ENCODE data around the gene MIX23.

MIX23 gene

DNA sequence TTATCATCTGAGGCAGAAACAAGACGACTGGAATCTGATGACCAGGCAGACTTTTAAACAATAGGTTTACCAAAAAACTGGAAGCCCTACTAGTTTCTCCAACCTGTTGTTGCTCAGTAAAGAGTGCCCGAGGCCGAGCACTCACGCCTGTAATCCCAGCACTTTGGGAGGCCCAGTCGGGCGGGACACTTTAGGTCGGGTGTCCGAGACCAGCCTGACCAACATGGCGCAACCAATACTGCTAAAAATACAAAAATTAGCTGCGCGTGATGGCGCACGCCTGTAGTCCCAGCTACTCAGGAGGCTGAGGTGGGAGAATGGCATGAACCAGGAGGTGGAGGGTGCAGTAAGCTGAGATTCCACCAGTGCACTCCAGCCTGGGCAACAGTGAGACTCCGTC, 33.9 kb upstream of the MIX23 start:
- Histone ChIP-seq H3K4me1 (ENCODE audit: insufficient read depth, poor library complexity, severe bottlenecking) (peaks cover 8% of the 10 kb centered on the region), H3K4me3 (ENCODE audit: severe bottlenecking) (peak overlapping the region; percentile 42), H3K36me3 (ENCODE audit: low read depth) (peaks cover 23% of the 10 kb centered on the region), H3K27me3 (ENCODE audit: insufficient read depth, poor library complexity, severe bottlenecking) (no peaks in the 10 kb centered on the region), H3K9me3 (ENCODE audit: severe bottlenecking) (no peaks in the 10 kb centered on the region), H3K27ac (ENCODE audit: poor library complexity, severe bottlenecking) (peak overlapping the region; percentile 70)
- peak; percentile 4; the same call in 1 of the 3 replicates for ATAC-seq (ENCODE audit: low read depth)
- TF ChIP-seq, protein P1, sequence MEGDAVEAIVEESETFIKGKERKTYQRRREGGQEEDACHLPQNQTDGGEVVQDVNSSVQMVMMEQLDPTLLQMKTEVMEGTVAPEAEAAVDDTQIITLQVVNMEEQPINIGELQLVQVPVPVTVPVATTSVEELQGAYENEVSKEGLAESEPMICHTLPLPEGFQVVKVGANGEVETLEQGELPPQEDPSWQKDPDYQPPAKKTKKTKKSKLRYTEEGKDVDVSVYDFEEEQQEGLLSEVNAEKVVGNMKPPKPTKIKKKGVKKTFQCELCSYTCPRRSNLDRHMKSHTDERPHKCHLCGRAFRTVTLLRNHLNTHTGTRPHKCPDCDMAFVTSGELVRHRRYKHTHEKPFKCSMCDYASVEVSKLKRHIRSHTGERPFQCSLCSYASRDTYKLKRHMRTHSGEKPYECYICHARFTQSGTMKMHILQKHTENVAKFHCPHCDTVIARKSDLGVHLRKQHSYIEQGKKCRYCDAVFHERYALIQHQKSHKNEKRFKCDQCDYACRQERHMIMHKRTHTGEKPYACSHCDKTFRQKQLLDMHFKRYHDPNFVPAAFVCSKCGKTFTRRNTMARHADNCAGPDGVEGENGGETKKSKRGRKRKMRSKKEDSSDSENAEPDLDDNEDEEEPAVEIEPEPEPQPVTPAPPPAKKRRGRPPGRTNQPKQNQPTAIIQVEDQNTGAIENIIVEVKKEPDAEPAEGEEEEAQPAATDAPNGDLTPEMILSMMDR (IDR thresholded peaks at IDR 0.05; ENCODE audit: poor library complexity, severe bottlenecking): no peak
- DNase-seq (ENCODE audit: low spot score): no peak

DNA sequence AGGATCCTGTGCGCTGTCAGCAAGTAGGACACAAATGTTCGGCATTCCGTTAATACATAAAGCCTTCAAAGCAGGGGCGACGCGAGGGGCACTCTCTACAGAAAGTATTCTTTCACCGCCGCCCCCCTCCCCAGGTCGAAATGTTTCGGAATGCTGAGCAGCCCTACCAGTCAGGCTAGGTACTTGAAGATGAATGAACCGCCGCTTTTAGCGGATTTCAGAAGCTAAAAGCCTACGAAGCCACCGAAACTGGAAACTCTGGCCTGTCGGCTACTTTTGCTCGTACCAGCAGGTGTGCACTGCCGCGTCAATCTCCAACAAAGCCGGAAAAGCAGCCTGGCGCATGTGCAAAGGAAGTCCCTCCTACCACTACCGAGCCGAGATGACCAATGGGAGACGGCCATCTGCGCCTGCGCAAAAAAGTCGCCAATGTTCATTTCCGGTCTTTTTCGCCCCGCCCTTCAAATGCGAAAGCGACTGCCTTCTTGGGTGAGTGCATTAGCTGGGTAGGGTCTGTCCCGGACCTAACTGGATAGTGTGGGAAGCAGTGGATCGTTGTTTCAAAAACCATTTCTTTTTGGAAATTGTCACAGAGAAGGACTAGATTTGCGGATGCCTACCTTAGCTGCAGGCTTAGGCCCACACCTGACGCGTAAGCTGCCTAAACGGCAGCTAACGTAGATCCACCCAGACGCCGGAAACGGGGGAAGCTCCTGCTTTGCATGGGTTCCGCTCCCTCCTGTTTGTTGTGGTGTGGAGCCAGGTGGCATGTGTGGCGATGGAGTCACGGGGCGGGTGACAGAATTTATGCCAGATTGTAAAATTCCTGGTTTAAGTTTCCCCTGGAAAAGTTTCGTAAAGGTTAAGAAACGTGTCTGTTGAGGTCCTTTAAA, 33.0 kb upstream of the MIX23 start, which contains the start of gene WDR5B:
Gene WDR5B (minus strand): TSS at position 301 of the 893 bp plus-strand sequence. CDS start 534 bp downstream, outside the sequence.
- no peaks in the 10 kb centered on the region for H3K27me3 ChIP-seq (ENCODE audit: insufficient read depth, poor library complexity, severe bottlenecking)
- peaks cover 32% of the 10 kb centered on the region for H3K36me3 ChIP-seq (ENCODE audit: low read depth)
- peak within 1 kb of the TSS; percentile 70 for H3K27ac ChIP-seq (ENCODE audit: poor library complexity, severe bottlenecking)
- H3K9me3 ChIP-seq (ENCODE audit: severe bottlenecking): no peaks in the 10 kb centered on the region
- ATAC-seq (ENCODE audit: low read depth) (peak; percentile 89), DNase-seq (ENCODE audit: low spot score) (peak; percentile 94)
- TF ChIP-seq, protein P1 (IDR thresholded peaks at IDR 0.05; ENCODE audit: poor library complexity, severe bottlenecking): no peak
- H3K4me3 ChIP-seq (ENCODE audit: severe bottlenecking): peak within 1 kb of the TSS; percentile 42
- peaks cover 8% of the 10 kb centered on the region for H3K4me1 ChIP-seq (ENCODE audit: insufficient read depth, poor library complexity, severe bottlenecking)

DNA sequence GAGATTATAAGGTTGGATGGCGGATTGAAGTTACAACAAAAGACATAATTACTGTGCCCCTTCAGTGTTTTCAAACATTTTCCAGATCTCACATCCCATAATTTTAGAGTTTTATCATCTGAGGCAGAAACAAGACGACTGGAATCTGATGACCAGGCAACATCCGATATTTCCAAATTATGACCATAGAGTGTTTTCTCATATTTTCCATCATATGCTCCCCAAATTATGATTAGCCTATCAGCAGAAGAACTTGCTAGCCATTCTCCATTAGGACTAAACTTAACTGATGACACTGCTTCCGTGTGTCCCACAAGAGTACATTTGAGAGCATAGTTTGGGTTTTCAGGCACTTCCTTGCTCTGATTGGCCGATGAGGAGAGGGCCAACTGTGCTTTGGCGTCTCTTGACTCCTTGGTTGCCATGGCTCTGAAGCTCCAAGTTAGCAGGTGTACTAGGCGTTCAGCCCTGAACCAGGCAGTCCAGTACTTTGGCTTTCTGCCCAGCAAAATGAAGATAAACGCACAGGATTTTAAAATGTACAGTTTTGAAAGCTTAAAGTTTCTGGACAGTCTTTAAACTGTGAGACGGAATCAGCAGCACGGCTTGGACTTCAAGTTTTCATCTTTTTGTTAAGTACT, 32.2 kb upstream of the MIX23 start:
- ATAC-seq (ENCODE audit: low read depth): peak; percentile 46
- H3K27ac ChIP-seq (ENCODE audit: poor library complexity, severe bottlenecking): peak overlapping the region; percentile 70
- no peak for DNase-seq (ENCODE audit: low spot score)
- no peaks in the 10 kb centered on the region for H3K27me3 ChIP-seq (ENCODE audit: insufficient read depth, poor library complexity, severe bottlenecking)
- TF ChIP-seq, protein P1 (IDR thresholded peaks at IDR 0.05; ENCODE audit: poor library complexity, severe bottlenecking): no peak
- peaks cover 40% of the 10 kb centered on the region for H3K36me3 ChIP-seq (ENCODE audit: low read depth)
- H3K9me3 ChIP-seq (ENCODE audit: severe bottlenecking): no peaks in the 10 kb centered on the region
- H3K4me3 ChIP-seq (ENCODE audit: severe bottlenecking): peak overlapping the region; percentile 42
- peaks cover 15% of the 10 kb centered on the region for H3K4me1 ChIP-seq (ENCODE audit: insufficient read depth, poor library complexity, severe bottlenecking)

DNA sequence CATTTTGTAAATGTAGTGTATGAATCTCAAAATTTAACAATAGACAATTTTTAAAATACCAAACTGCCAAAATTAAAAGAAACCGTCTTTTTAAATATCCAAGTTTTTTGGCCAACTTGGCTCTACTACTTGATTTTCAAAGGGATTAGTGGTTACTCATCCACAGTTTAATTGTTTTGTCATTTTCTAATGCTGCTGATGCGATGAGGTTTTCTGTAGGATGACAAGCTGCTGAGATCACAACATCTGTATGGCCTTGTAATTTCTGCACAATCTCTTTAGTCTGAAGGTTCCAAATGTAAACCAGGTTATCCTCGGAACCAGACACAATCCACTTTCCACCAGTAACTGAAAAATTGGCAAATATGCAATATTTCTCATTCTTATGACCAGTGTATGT, 31.4 kb upstream of the MIX23 start:
- H3K27me3 ChIP-seq (ENCODE audit: insufficient read depth, poor library complexity, severe bottlenecking): no peaks in the 10 kb centered on the region
- DNase-seq (ENCODE audit: low spot score) (no peak), ATAC-seq (ENCODE audit: low read depth) (no peak)
- no peak overlapping the region for H3K27ac ChIP-seq (ENCODE audit: poor library complexity, severe bottlenecking)
- TF ChIP-seq, protein P1 (IDR thresholded peaks at IDR 0.05; ENCODE audit: poor library complexity, severe bottlenecking): no peak
- peaks cover 15% of the 10 kb centered on the region for H3K4me1 ChIP-seq (ENCODE audit: insufficient read depth, poor library complexity, severe bottlenecking)
- H3K36me3 ChIP-seq (ENCODE audit: low read depth): peaks cover 48% of the 10 kb centered on the region
- no peak overlapping the region for H3K4me3 ChIP-seq (ENCODE audit: severe bottlenecking)
- H3K9me3 ChIP-seq (ENCODE audit: severe bottlenecking): no peaks in the 10 kb centered on the region
